ENCODE data around the gene ZNFX1. TPM values are rescaled to one million over a fixed set of nuclear protein-coding genes. Genes with fewer than 3 reads are reported as not detected.

Gene ZNFX1
- total RNA-seq, 1 experiment from 2014 or later: 11.0 TPM

DNA sequence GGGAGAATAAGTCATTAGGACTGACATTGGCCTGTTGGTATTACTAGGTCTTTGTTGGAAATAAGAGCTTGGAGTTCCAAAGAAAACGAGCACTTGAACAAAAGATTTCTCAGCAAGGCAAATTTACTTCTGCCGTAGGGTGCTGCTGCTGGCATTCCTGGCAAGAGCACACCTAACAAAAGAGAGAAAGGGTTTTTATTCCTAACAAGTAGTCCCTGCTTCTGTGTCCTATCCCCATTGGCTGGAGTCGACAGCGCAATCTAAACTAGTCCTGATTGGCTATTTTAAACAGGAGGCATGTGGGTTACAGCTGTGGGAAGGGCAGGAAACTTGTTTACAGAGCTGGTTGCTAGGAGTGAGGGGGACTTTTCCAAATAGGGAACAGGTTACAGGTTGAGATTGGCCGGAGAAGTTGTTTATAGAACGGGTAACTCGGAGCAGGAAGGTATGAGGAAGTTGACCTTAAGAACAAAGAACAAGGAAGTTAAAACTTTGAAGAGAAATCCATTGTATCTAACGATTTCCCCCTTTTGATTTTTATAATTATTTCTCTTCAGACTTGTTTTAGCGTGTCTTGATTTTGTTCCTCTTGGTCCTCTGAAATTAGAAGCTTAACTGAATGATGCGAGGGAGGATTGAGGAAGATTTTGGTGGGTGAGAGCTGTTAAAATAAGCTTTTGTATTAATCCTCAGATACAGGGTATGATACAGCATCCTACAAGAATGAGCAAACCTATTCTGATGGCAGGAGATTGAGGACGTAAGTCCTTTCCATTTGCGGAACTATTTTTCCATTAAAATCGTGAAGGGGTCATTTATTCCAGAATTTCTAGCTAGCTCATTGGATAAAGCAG, 3.4 kb upstream of the ZNFX1 start (continued):
- TF ChIP-seq, protein P1, sequence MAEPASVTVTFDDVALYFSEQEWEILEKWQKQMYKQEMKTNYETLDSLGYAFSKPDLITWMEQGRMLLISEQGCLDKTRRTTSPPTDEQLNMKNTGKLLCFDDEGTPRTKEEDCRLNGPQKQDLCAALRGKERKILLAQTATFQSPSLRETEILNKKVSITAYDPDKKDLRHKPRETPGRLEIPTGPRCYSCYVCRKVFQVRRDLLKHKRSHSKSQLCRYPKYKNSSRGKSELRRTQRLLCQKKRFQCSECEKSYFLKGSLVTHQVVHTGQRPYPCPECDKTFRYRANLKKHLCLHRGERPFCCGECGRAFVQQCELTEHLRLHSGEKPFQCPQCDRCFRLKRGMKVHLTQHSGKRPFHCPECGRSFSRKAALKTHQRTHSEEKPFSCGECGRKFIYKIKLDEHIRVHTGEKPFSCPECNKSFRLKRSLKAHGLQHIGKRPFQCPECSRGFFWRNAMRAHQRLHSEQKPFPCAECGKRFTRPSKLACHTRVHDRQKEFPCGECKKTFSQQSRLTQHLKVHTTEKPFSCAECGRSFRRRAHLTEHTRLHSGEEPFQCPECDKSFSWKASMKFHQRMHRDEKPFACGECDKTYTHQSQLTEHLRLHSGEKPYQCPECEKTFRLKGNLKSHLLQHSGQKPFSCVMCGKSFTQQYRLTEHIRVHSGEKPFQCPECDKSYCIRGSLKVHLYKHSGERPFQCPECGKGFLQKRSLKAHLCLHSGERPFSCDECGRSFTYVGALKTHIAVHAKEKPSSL (CRISPR knock-in tag; conservative IDR thresholded peaks at IDR 0.05): peak; percentile 58
- TF ChIP-seq, protein P2, sequence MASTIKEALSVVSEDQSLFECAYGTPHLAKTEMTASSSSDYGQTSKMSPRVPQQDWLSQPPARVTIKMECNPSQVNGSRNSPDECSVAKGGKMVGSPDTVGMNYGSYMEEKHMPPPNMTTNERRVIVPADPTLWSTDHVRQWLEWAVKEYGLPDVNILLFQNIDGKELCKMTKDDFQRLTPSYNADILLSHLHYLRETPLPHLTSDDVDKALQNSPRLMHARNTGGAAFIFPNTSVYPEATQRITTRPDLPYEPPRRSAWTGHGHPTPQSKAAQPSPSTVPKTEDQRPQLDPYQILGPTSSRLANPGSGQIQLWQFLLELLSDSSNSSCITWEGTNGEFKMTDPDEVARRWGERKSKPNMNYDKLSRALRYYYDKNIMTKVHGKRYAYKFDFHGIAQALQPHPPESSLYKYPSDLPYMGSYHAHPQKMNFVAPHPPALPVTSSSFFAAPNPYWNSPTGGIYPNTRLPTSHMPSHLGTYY (CRISPR knock-in tag; IDR thresholded peaks at IDR 0.05): peak; percentile 44; the same call in 1 of the 2 replicates

DNA sequence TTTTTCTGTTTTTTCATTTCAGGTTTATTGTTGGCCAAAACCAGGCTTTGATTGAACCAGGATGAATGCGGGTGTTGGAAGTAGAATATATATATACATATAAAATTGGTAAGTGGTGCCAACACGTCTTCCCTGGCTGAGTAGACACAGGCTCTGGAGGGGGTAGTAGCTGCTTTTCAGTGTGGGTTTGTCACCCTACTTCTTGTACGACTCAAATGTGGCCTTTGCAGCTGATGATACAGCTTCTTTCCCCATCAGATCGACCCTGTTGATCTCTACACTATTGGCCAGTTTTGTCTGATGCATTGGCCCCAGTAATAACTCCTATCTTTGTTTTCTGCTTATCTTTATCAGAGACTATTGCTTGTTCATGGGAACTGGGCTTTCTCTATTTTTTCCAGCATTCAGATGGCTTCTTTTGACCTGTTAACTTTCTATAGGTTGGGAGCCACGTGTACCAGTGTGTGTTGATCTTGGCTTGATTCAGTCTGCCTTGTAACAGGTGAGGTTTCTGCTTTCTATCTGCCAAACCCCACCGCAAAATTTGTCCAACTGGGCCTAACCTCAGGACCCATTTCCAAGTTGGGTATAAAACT, 2.7 kb upstream of the ZNFX1 start:
- peak overlapping the region; percentile 99 for H3K27ac Mint-ChIP-seq
- peaks cover 7% of the 10 kb centered on the region for H3K9me3 Mint-ChIP-seq
- H3K27me3 Mint-ChIP-seq (ENCODE audit: low read depth): no peaks in the 10 kb centered on the region; the same call in 1 of the 2 replicates
- ChIA-PET CTCF (interaction anchor here (3.7 kb wide), 1 partner anchor 40 kb away, joined by 15 read pairs; no protein-coding TSS in a partner anchor), POLR2A (interaction anchor here (0.6 to 1.0 kb wide), 3 partner anchors 15 to 234 kb away, joined by 3 to 6 read pairs (median 3); no protein-coding TSS in a partner anchor)
- TF ChIP-seq, protein P3, sequence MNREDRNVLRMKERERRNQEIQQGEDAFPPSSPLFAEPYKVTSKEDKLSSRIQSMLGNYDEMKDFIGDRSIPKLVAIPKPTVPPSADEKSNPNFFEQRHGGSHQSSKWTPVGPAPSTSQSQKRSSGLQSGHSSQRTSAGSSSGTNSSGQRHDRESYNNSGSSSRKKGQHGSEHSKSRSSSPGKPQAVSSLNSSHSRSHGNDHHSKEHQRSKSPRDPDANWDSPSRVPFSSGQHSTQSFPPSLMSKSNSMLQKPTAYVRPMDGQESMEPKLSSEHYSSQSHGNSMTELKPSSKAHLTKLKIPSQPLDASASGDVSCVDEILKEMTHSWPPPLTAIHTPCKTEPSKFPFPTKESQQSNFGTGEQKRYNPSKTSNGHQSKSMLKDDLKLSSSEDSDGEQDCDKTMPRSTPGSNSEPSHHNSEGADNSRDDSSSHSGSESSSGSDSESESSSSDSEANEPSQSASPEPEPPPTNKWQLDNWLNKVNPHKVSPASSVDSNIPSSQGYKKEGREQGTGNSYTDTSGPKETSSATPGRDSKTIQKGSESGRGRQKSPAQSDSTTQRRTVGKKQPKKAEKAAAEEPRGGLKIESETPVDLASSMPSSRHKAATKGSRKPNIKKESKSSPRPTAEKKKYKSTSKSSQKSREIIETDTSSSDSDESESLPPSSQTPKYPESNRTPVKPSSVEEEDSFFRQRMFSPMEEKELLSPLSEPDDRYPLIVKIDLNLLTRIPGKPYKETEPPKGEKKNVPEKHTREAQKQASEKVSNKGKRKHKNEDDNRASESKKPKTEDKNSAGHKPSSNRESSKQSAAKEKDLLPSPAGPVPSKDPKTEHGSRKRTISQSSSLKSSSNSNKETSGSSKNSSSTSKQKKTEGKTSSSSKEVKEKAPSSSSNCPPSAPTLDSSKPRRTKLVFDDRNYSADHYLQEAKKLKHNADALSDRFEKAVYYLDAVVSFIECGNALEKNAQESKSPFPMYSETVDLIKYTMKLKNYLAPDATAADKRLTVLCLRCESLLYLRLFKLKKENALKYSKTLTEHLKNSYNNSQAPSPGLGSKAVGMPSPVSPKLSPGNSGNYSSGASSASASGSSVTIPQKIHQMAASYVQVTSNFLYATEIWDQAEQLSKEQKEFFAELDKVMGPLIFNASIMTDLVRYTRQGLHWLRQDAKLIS (CRISPR knock-in tag; IDR thresholded peaks at IDR 0.05; ENCODE audit: borderline replicate concordance): no peak
- TF ChIP-seq, protein P4, sequence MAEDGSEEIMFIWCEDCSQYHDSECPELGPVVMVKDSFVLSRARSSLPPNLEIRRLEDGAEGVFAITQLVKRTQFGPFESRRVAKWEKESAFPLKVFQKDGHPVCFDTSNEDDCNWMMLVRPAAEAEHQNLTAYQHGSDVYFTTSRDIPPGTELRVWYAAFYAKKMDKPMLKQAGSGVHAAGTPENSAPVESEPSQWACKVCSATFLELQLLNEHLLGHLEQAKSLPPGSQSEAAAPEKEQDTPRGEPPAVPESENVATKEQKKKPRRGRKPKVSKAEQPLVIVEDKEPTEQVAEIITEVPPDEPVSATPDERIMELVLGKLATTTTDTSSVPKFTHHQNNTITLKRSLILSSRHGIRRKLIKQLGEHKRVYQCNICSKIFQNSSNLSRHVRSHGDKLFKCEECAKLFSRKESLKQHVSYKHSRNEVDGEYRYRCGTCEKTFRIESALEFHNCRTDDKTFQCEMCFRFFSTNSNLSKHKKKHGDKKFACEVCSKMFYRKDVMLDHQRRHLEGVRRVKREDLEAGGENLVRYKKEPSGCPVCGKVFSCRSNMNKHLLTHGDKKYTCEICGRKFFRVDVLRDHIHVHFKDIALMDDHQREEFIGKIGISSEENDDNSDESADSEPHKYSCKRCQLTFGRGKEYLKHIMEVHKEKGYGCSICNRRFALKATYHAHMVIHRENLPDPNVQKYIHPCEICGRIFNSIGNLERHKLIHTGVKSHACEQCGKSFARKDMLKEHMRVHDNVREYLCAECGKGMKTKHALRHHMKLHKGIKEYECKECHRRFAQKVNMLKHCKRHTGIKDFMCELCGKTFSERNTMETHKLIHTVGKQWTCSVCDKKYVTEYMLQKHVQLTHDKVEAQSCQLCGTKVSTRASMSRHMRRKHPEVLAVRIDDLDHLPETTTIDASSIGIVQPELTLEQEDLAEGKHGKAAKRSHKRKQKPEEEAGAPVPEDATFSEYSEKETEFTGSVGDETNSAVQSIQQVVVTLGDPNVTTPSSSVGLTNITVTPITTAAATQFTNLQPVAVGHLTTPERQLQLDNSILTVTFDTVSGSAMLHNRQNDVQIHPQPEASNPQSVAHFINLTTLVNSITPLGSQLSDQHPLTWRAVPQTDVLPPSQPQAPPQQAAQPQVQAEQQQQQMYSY (CRISPR knock-in tag; IDR thresholded peaks at IDR 0.05): no peak
- TF ChIP-seq, protein P5, sequence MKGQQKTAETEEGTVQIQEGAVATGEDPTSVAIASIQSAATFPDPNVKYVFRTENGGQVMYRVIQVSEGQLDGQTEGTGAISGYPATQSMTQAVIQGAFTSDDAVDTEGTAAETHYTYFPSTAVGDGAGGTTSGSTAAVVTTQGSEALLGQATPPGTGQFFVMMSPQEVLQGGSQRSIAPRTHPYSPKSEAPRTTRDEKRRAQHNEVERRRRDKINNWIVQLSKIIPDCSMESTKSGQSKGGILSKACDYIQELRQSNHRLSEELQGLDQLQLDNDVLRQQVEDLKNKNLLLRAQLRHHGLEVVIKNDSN (CRISPR knock-in tag; IDR thresholded peaks at IDR 0.05): 0 out of 2 replicates have a peak, but pooled peaks have one; percentile 29
- peak overlapping the region; percentile 100 for H3K4me3 Mint-ChIP-seq
- peaks cover 80% of the 10 kb centered on the region for H3K36me3 Mint-ChIP-seq
- no peak for ATAC-seq
- no peak for DNase-seq (ENCODE audit: low spot score)
- peaks cover 63% of the 10 kb centered on the region for H3K4me1 Mint-ChIP-seq

Measured in WTC11 (cell line).